SW 1271 (cell line): ENCODE results near the gene PSMA5.
"Not testable (repeated sequence)": the region's sequence is repeated elsewhere in the genome, so short reads cannot be mapped to it uniquely, and the experiment has no call there.

ENCODE experiments used
- DNase-seq, 2 experiments: peaks; one replicate each; lab custom pipeline; 2025; lab: John Stamatoyannopoulos, UW

PSMA5 gene

DNA sequence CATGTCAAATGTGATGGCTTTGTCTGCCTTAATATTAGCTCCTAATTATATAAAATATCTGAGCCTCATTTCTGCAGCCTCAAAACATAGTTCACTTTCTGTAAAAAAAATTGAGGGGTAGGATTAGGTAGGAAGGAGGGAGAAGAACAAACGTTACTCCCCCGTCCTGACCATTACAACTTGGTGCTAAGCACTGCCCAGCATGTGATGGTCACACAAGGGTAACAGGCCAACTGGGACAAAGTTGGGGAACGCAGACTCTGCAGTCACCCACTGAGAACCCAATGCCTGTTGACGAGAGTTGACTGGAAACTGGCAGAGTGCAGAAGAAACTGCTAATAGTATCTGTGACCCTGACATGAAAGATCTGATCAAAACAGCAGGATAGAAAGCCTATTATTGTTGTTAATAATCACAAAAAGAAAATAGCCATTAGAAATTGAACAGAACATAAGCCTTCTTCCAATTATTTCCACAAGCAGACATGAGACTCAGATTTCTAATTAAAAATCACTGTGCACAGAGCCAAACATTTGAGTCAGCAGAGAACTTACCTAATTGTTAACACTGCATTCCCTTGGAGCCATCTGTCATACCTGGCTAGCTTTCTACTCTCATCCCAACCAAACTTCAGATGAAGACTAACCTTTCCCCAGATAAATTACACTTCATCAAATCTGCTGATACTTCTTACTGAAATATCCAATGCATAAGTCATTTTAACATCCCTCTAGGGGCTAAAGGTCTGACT, 34.0 kb downstream of the PSMA5 start:
- no peak for DNase-seq

- DNase-seq = no peak
These were observed 34.6 kb downstream of the PSMA5 start for GRCh38 chr1:109391626-109392025.

DNA sequence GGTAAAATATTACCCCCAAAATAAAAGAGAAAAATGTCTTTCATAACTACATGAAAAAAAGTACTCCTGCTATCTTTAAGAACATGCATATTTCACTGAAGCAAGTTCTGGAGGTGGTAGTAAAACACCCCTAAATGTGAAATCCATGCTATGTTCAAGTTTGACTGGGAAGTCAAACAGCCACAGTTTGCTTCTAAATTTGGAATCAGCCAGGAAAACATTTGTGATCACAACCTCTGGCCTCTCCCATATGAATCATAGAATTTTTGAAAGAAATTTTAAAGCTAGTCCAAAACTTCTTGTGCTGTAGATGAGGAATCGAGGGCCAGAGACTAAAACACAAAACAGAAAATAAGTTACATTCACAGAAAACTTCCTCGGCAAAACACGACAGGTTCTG, 35.1 kb downstream of the PSMA5 start:
- DNase-seq = no peak

GRCh38 chr1:109389638-109390341, 36.5 kb downstream of the PSMA5 start:
- no peak for DNase-seq

DNA sequence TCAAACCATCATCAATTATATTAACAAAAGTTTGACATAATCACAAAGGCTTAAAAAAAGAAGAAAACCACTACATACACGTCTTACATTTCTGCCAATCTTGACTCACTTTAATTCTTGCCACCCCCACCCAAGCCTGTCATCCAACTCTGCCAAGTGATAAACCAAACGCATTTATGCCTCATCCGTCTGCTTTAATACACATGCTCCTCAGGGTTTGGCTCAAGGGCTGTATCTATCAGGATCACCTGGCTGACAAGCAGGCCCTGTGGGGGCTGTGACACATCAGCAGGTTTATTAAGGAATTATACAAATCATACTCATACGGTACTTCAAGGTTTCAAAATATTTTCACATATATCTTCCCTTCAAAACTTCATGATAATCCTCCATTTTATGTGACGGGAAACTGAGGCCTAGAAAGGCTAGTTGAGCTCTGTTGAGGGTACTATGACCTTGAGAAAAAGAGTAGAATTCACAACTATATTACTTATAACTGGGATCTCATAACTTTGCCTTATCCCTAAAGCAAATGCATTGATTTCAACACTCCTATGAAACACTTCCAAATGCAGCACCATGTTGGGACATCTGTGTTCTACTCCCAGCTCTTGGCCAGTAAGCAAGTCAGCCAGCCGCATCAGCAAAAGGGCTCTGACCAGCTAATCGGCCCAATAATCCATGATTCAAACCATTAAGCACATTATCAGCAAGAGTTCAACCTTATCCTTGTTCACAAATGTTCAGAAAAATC, 37.2 kb downstream of the PSMA5 start:
- DNase-seq = no peak

- DNase-seq = no peak
These were observed 38.0 kb downstream of the PSMA5 start for GRCh38 chr1:109388208-109388711.

DNA sequence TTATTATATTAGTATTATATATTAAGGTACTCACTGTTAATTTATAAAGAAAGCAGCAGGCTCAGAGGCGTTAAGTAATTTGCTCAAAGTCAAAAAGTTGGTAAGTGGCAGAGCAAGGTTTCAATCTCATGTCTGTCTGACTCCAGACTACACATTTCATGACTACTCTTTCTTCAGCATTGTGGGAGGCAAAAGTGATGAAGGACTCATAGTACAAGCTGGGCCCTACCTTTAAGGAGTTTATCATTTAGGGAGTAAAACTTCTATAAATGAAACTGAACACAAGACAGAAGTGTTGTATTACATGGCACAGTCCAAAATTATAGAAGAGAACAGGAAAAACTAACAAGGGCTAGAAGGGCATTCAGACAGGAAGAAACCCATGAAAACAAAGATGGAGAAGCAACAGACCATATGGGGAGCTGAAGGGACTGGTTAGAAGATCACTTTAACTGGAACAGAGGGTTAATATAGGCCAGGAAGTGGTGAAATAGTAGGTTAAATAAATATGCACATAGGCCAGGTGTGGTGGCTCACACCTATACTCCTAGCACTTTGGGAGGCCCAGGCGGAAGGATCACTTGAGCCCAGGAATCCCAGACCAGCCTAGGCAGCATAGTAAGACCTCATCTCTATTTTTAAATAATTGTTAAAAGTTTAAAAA, 40.1 kb downstream of the PSMA5 start:
- DNase-seq = no peak

- no peak for DNase-seq
These were observed 40.8 kb downstream of the PSMA5 start for GRCh38 chr1:109385417-109385816.

- DNase-seq = no peak
These were observed 42.4 kb downstream of the PSMA5 start for GRCh38 chr1:109383854-109384253.

DNA sequence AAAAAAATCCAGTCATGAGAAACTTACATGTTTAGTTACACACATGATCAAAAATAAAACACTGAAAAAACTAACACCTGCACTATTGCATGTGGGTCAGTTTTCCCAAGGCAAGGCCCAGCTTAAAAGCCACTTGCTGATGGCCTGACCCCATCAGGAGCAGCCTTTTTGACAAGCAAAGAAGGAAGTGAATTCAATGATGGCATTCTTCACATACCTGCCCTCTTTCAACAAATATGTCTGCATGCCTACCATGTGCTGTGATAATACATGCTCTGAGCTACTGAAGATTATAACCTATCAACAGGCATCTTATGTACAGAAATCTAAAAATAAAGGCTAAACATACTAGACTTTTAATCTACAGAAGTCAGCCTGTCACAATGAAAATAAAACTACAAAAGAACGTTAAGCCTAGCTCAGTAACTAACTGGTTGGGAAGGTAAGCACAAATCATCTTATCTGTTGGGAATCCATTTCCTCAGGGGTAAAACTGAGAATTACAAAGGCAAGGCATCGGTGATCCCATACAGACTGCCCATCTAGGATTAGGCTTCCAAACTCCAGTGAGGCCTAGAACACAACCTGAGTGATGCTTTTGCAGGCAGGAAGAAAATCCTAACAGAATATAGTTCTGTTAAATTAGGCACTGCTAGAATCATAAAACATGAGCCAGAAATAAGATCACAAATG, 43.0 kb downstream of the PSMA5 start:
- no peak for DNase-seq

GRCh38 chr1:109381573-109381972, 44.7 kb downstream of the PSMA5 start:
- DNase-seq = no peak

DNA sequence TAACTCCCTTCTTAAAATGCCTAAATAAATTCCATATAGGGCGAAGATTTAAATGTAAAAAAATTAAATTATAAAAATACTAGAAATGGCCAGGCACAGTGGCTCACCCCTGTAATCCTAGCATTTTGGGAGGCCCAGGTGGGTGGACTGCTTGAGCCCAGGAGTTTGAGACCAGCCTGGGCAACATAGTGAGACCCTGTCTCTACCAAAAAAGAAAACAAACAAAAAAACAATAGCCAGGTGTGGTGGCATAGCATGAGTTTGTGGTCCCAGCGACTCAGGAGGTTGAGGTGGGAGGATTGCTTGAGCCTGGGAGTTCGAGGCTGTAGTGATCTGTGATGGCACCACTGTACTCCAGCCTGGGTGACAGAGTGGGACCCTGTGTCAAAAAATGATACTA, 46.3 kb downstream of the PSMA5 start:
- no peak for DNase-seq

DNA sequence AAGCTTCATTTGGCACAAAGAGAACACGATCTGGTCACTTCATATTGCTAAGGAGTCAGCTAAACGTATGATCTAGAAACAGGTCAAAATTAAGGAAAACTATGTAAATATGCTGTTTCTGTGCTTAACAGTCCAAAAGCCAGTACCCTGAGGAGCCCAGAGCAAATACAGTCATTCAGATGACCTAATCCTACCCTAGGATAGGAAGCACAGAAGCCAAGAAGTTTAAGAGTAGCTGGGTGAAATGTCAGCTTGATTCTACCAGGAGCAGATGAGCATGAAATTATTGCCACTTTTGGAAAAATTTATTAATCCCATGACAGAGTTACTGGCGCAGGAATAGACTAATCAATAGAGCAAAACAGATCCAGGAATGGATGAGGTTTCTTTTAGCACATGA, 46.8 kb downstream of the PSMA5 start:
- no peak for DNase-seq

DNA sequence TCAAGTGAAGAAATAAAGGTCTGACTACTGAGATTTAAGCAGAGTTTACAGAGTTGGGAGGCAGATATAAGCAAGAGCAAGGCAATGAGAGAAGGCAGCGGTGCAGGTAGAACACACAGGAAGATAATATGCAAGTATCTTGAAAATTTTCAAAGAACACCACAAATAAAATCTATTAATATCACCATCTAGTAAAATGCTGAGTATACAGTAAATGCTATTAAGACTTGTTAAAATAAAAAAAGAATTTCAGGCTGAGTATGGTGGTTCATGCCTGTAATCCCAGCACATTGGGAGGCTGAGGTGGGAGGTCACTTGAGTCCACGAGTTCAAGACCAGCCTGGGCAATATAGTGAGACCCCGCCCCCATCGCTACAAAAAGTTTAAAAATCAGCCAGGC, 48.5 kb downstream of the PSMA5 start:
- DNase-seq = no peak

DNA sequence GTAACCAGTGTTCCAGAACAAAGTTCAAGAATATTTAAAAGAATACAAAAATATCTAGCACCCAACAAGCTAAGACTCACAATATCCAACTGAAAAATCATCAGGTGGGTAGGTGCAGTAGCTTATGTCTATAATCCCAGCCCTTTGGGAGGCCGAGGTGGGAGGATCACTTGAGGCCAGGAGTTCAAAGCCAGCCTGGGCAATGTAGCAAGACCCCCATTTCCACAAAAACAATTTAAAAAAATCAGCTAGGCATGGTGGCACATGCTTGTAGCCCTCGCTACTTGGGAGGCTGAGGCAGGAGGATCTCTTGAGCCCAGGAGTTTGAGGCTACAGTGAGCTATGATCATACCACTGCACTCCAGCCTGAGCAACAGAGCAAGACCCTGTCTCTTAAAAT, 52.6 kb downstream of the PSMA5 start:
- not testable (repeated sequence) for DNase-seq

GRCh38 chr1:109373126-109373525, 53.1 kb downstream of the PSMA5 start:
- no peak for DNase-seq

DNA sequence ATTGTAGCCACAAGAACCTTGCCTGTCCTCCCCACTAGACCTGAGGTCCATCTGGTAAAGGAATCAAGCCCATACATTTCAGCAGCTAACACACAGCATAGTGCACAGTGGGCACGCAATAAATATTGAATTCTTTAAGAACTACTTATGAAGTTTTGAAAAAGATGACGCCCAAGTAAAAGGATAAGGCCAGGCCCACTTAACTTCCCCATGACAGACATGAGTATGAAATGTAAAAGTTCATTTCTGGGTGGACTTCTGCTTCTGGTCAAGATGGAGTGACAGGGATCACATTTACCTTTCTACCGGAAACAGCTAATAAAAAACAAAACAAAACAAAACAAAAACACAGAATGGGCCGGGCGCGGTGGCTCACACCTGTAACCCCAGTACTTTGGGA, 54.0 kb downstream of the PSMA5 start:
- DNase-seq = no peak

DNA sequence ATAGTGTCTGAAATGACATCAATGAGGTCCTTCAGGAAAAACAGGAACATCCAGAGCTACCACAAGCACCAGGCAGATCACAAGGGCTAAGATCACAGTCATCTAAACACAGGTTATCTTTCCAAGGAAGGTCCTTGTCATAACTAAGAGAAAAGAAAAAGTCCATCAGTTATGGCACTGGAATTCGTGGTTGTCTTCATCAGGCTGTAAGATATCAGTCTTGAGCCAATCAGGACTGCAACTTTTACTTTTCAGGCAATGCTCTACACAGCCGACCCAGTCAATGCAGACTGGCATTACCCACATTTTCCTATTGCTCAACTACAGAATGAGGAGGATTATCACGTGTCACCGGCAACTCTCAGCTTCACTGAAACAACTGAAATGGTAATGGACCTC, 54.9 kb downstream of the PSMA5 start:
- DNase-seq = no peak

DNA sequence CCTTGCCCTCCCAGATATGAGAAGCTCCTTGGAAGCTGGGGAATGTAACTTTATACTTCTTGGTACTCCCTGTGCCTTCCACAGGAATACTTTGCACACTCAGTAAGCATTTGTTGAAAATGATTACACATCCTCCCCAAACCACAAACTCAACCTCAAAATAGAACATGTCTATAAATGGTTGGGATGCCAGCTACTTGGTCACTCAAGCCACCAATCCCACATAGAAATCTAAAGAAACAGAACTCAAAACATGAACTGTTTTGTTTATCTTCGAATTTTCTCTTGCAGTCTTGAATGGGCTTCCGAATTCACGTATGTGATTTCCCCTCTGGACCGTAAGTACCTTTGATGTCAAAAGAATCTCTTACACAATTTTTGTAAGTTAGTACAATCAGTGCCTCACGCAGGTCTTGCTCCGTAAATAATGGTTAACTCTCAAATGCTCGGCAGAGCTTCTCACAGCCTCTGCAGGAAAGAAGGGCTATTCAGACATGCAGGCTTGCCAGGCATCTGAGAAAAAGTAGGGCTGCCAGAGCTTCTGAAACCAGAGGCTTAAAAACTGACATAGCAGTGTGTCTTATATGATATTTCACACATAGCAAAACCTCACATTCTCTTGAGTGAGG, 55.4 kb downstream of the PSMA5 start:
- DNase-seq = peak in 1 of 2 experiments; percentile 7

DNA sequence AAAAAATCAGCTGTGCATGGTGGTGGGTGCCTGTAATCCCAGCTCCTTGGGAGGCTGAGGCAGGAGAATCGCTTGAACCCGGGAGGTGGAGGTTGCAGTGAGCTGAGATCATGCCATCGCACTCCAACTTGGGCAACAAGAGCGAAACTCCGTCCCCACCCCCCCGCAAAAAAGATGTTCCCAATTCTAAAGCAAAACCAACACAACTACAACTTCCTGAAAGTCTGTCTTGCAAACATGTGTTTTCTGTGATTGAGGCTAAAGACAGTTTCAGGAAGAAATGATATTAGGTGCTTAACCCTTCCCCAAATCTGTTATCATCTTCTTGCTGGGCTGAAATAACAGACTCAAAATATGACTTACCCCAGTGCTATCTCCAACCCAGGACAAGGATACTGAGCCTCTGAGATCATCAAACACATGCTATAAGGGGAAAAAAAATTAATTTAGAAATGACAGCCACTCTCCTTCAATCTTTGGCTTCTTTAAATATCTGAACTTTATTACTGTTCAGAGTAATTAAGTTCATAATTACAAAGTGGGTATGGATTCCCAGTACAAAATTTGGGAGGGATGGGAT, 57.0 kb downstream of the PSMA5 start:
- DNase-seq = no peak

GRCh38 chr1:109368464-109368863, 57.8 kb downstream of the PSMA5 start:
- no peak for DNase-seq
